HEK293 (cell line): Measurements from ENCODE around the gene GRIK4.

Source experiments
- CTCF ChIP-seq: fragments of 450-650 bp; formaldehyde crosslinking; IDR thresholded peaks from 2 replicates; pipeline ENCODE4 v1.5.1; 2016; ENCODE audit warnings: missing biosample characterization, missing genetic modification characterization
- KLF9 ChIP-seq: fragments of 450-650 bp; formaldehyde crosslinking; IDR thresholded peaks from 2 replicates; pipeline ENCODE4 v1.5.1; 2016; ENCODE audit warnings: missing biosample characterization, missing genetic modification characterization, low read depth
- PBX3 ChIP-seq: sonication (generic); formaldehyde crosslinking; IDR thresholded peaks from 2 replicates; pipeline ENCODE4 v1.8.1; 2022; ENCODE audit warnings: mild to moderate bottlenecking, moderate library complexity, missing genetic modification reagents
- TCF7L2 ChIP-seq: IDR thresholded peaks from 2 replicates; pipeline ENCODE4 v1.6.1; 2011; ENCODE audit warnings: low read depth, mild to moderate bottlenecking, inconsistent platforms, low read length, moderate library complexity, borderline replicate concordance
- ZBTB7A ChIP-seq: fragments of 450-650 bp; formaldehyde crosslinking; IDR thresholded peaks from 2 replicates; pipeline ENCODE4 v1.5.1; 2016; ENCODE audit warnings: low read depth, missing biosample characterization, missing genetic modification characterization
- ZNF274 ChIP-seq, 2 experiments: fragments of 200-500 bp in 1 of 2; fragments of 450-650 bp in 1 of 2; sonication (Bioruptor generic) in 1 of 2; formaldehyde crosslinking in 1 of 2; IDR thresholded peaks; 2 replicates each; pipeline versions ENCODE4 v1.5.1 to v1.6.1; 2014 to 2016; ENCODE audit warnings: borderline replicate concordance in 1 of 2, inconsistent platforms in 1 of 2, low read length in 1 of 2, missing biosample characterization in 1 of 2, missing genetic modification characterization in 1 of 2
- ZNF544 ChIP-seq: fragments of 450-650 bp; formaldehyde crosslinking; IDR thresholded peaks from 2 replicates; pipeline ENCODE4 v1.5.0; 2017; ENCODE audit warnings: missing biosample characterization, missing genetic modification characterization
- ZNF610 ChIP-seq: fragments of 450-650 bp; formaldehyde crosslinking; IDR thresholded peaks from 2 replicates; pipeline ENCODE4 v1.5.1; 2016; ENCODE audit warnings: missing biosample characterization, missing genetic modification characterization, borderline replicate concordance
- ZNF626 ChIP-seq: fragments of 450-650 bp; sonication (Bioruptor Pico); formaldehyde crosslinking; IDR thresholded peaks from 2 replicates; pipeline ENCODE4 v1.5.1; 2018; ENCODE audit warnings: missing biosample characterization, missing genetic modification characterization, inconsistent platforms
- ZNF704 ChIP-seq: fragments of 450-650 bp; formaldehyde crosslinking; IDR thresholded peaks from 2 replicates; pipeline ENCODE4 v1.5.1; 2016; ENCODE audit warnings: missing biosample characterization, missing genetic modification characterization
- TF ChIP-seq, protein P1 (sequence below): fragments of 450-650 bp; formaldehyde crosslinking; IDR thresholded peaks from 2 replicates; pipeline ENCODE4 v1.5.1; 2016; ENCODE audit warnings: missing biosample characterization, missing genetic modification characterization
- TF ChIP-seq, protein P2 (sequence below): fragments of 450-650 bp; IDR thresholded peaks from 2 replicates; pipeline ENCODE4 v1.5.1; 2018; ENCODE audit warnings: missing biosample characterization, mild to moderate bottlenecking, missing genetic modification characterization
- TF ChIP-seq, protein P3 (sequence below): fragments of 450-650 bp; formaldehyde crosslinking; IDR thresholded peaks from 2 replicates; pipeline ENCODE4 v1.5.1; 2016; ENCODE audit warnings: missing biosample characterization, missing genetic modification characterization

DNA sequence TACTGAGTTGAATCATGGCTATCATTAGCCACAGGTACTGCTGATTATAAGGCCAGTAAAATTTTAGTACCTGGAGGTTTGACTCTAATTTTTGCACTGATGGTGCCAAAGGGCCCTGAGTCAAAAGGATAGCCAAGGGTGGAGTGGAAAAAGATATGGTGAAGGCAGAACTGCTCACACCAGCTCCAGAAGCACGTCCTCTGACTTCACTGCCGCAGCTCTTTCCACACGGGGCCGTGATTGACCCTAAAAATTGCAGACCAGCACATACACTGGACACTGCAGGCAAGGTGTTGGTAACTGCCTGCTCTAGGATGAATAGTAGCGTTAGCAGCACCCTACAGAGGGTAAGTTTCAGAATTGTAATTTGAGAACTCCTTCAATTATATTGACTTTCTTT, 25.4 kb upstream of the GRIK4 start:
- TF ChIP-seq, protein P1, sequence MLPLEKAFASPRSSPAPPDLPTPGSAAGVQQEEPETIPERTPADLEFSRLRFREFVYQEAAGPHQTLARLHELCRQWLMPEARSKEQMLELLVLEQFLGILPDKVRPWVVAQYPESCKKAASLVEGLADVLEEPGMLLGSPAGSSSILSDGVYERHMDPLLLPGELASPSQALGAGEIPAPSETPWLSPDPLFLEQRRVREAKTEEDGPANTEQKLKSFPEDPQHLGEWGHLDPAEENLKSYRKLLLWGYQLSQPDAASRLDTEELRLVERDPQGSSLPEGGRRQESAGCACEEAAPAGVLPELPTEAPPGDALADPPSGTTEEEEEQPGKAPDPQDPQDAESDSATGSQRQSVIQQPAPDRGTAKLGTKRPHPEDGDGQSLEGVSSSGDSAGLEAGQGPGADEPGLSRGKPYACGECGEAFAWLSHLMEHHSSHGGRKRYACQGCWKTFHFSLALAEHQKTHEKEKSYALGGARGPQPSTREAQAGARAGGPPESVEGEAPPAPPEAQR (tag by site-specific recombination): no peak
- TF ChIP-seq ZBTB7A (tag by site-specific recombination) (no peak), CTCF (tag by site-specific recombination) (no peak), ZNF610 (tag by site-specific recombination) (no peak), KLF9 (tag by site-specific recombination) (no peak), ZNF626 (no peak), PBX3 (CRISPR knock-in tag) (no peak), ZNF544 (tag by site-specific recombination) (no peak), ZNF274 (IDR thresholded peaks at IDR 0.05; ENCODE audit: low read length) (no peak), ZNF274 (tag by site-specific recombination; IDR thresholded peaks at IDR 0.05; ENCODE audit: borderline replicate concordance) (no peak), TCF7L2 (no peak), ZNF704 (tag by site-specific recombination) (no peak)
- TF ChIP-seq, protein P2, sequence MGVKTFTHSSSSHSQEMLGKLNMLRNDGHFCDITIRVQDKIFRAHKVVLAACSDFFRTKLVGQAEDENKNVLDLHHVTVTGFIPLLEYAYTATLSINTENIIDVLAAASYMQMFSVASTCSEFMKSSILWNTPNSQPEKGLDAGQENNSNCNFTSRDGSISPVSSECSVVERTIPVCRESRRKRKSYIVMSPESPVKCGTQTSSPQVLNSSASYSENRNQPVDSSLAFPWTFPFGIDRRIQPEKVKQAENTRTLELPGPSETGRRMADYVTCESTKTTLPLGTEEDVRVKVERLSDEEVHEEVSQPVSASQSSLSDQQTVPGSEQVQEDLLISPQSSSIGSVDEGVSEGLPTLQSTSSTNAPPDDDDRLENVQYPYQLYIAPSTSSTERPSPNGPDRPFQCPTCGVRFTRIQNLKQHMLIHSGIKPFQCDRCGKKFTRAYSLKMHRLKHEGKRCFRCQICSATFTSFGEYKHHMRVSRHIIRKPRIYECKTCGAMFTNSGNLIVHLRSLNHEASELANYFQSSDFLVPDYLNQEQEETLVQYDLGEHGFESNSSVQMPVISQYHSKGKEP: no peak
- TF ChIP-seq, protein P3, sequence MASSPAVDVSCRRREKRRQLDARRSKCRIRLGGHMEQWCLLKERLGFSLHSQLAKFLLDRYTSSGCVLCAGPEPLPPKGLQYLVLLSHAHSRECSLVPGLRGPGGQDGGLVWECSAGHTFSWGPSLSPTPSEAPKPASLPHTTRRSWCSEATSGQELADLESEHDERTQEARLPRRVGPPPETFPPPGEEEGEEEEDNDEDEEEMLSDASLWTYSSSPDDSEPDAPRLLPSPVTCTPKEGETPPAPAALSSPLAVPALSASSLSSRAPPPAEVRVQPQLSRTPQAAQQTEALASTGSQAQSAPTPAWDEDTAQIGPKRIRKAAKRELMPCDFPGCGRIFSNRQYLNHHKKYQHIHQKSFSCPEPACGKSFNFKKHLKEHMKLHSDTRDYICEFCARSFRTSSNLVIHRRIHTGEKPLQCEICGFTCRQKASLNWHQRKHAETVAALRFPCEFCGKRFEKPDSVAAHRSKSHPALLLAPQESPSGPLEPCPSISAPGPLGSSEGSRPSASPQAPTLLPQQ: no peak
